Keratinocyte (primary cell): ENCODE results near the gene KDELR1. TPM values are rescaled to one million over a fixed set of nuclear protein-coding genes. Genes with fewer than 3 reads are reported as not detected.

Experiments used
- DNase-seq: peaks from one replicate; pipeline ENCODE4 v3.0.0-alpha.2; 2011; ENCODE audit warnings: low read depth, missing footprints, low spot score
- FAIRE-seq: peaks from 2 replicates; lab custom pipeline; 2011; peaks lifted over from hg19 to GRCh38; lab: Jason Lieb, UNC
- H2AFZ ChIP-seq: 2 replicates; pipeline ENCODE4 v1.6.0; 2012; ENCODE audit warnings: low read length, control low read depth, inconsistent platforms; ENCODE audit not compliant: control insufficient read depth
- H3K27ac ChIP-seq: 2 replicates; pipeline ENCODE4 v1.5.1; 2011; ENCODE audit warnings: low read length; ENCODE audit not compliant: control insufficient read depth, insufficient read depth
- H3K27me3 ChIP-seq: 3 replicates; pipeline ENCODE4 v1.6.0; 2011; ENCODE audit warnings: low read length; ENCODE audit not compliant: control insufficient read depth, insufficient read depth; ENCODE audit errors: extremely low read depth
- H3K36me3 ChIP-seq, 2 experiments: 2 replicates in 1 of 2; 3 replicates in 1 of 2; pipeline ENCODE4 v1.5.1; 2011; ENCODE audit warnings: low read length in 2 of 2, mild to moderate bottlenecking in 1 of 2; ENCODE audit not compliant: control insufficient read depth in 2 of 2, insufficient read depth in 2 of 2; ENCODE audit errors: extremely low read depth in 1 of 2
- H3K4me1 ChIP-seq: 3 replicates; pipeline ENCODE4 v1.5.1; 2011; ENCODE audit warnings: low read length; ENCODE audit not compliant: control insufficient read depth, insufficient read depth; ENCODE audit errors: extremely low read depth
- H3K4me2 ChIP-seq: 3 replicates; pipeline ENCODE4 v1.6.0; 2011; ENCODE audit warnings: low read depth, low read length; ENCODE audit not compliant: control insufficient read depth, insufficient read depth; ENCODE audit errors: extremely low read depth
- H3K4me3 ChIP-seq, 3 experiments: fragments of 200-600 bp in 1 of 3; sonication (generic) in 1 of 3; 2 replicates in 2 of 3; 3 replicates in 1 of 3; pipeline ENCODE4 v1.5.1; 2011 to 2016; ENCODE audit warnings: low read length in 3 of 3, mild to moderate bottlenecking in 3 of 3, control low read depth in 2 of 3, inconsistent platforms in 1 of 3, low read depth in 1 of 3, mixed read lengths in 1 of 3, mixed run types in 1 of 3, moderate library complexity in 1 of 3; ENCODE audit not compliant: control insufficient read depth in 2 of 3, insufficient read depth in 2 of 3; ENCODE audit errors: extremely low read depth in 1 of 3
- H3K79me2 ChIP-seq: 2 replicates; pipeline ENCODE4 v1.6.0; 2012; ENCODE audit warnings: low read length; ENCODE audit not compliant: control insufficient read depth, insufficient read depth
- H3K9ac ChIP-seq: 3 replicates; pipeline ENCODE4 v1.6.0; 2011; ENCODE audit warnings: low read length; ENCODE audit not compliant: control insufficient read depth, insufficient read depth; ENCODE audit errors: extremely low read depth
- H3K9me1 ChIP-seq: 3 replicates; pipeline ENCODE4 v1.6.0; 2011; ENCODE audit warnings: low read length; ENCODE audit not compliant: control insufficient read depth, insufficient read depth; ENCODE audit errors: extremely low read depth
- H3K9me3 ChIP-seq: 2 replicates; pipeline ENCODE4 v1.5.1; 2012; ENCODE audit warnings: low read depth, low read length; ENCODE audit not compliant: control insufficient read depth
- H4K20me1 ChIP-seq: 3 replicates; pipeline ENCODE4 v1.6.0; 2011; ENCODE audit warnings: low read length; ENCODE audit not compliant: control insufficient read depth, insufficient read depth; ENCODE audit errors: extremely low read depth
- CTCF ChIP-seq, 3 experiments: IDR thresholded peaks in 1 of 3; conservative IDR thresholded peaks in 1 of 3; optimal IDR thresholded peaks in 1 of 3; 2 replicates in 2 of 3; 3 replicates in 1 of 3; pipeline versions ENCODE3 to v1.5.1; 2011; ENCODE audit warnings: low read length in 3 of 3, mild to moderate bottlenecking in 3 of 3, moderate library complexity in 2 of 3, control low read depth in 1 of 3, inconsistent platforms in 1 of 3; ENCODE audit not compliant: insufficient read depth in 2 of 3; ENCODE audit errors: extremely low read depth in 1 of 3
- EZH2 ChIP-seq: IDR thresholded peaks from one replicate; pipeline ENCODE4 v1.6.1; 2012; ENCODE audit warnings: inconsistent platforms, mild to moderate bottlenecking, low read length, moderate library complexity
- dilution Hi-C: fragments of 300-500 bp; cut with MboI; formaldehyde crosslinking; loops from one replicate; pipeline ENCODE4 v1.7.0; 2020; ENCODE audit warnings: low sequenced_read_pairs; ENCODE audit not compliant: extremely low pct_ligation_motif_present
- polyA plus RNA-seq, 5 experiments: library from polyadenylated mRNA; depleted of rRNA in 3 of 5; stranded (reverse) in 3 of 5; stranded (forward) in 1 of 5; unstranded in 1 of 5; fragments of >200 nt; gene quantifications; 1 replicate in 1 of 5; 2 replicates in 3 of 5; 3 replicates in 1 of 5; pipeline versions ENCODE4 v1.2.1 to v1.2.3, GENCODE V29; 2011 to 2012; ENCODE audit warnings: missing spikeins in 2 of 5, low read depth in 1 of 5, low replicate concordance in 1 of 5

The KDELR1 gene
- polyA plus RNA-seq, 1 donor (not counting 4 experiments of a cell fraction or from before 2014, with no cell fraction given) = 105 TPM

- DNase-seq = no peak
- H3K36me3 ChIP-seq = no peaks in the 10 kb centered on the region
Observed at GRCh38 chr19:48433337-48433736, 42.0 kb upstream of the KDELR1 start.

GRCh38 chr19:48428670-48429069, 37.3 kb upstream of the KDELR1 start:
- no peaks in the 10 kb centered on the region for H3K9me3 ChIP-seq
- H3K4me3 ChIP-seq = no peak overlapping the region
- H3K36me3 ChIP-seq = no peaks in the 10 kb centered on the region
- dilution Hi-C loops = no loop called here
- no peaks in the 10 kb centered on the region for H3K79me2 ChIP-seq
- no peaks in the 10 kb centered on the region for H3K9me1 ChIP-seq
- H3K27me3 ChIP-seq = no peaks in the 10 kb centered on the region
- FAIRE-seq = no peak
- H3K4me1 ChIP-seq = peaks cover 7% of the 10 kb centered on the region
- H3K27ac ChIP-seq = no peak overlapping the region
- TF ChIP-seq EZH2 (no peak), CTCF (optimal IDR thresholded peaks at IDR 0.05 in 1 of 3, IDR thresholded peaks at IDR 0.05 in 1 of 3, conservative IDR thresholded peaks at IDR 0.05 in 1 of 3; ENCODE audit: extremely low read depth in 1 of 3, insufficient read depth in 2 of 3, low read length in 3 of 3) (no peak)
- H2AFZ ChIP-seq = no peak overlapping the region
- H4K20me1 ChIP-seq = no peaks in the 10 kb centered on the region
- no peak overlapping the region for H3K4me2 ChIP-seq
- DNase-seq = no peak
- H3K9ac ChIP-seq = no peak overlapping the region

More at GRCh38 chr19:48433337-48433736, 42.0 kb upstream of the KDELR1 start:
- Histone ChIP-seq H3K4me2 (no peak overlapping the region), H3K9me3 (no peaks in the 10 kb centered on the region), H4K20me1 (no peaks in the 10 kb centered on the region), H3K4me3 (no peak overlapping the region), H3K27me3 (no peaks in the 10 kb centered on the region), H2AFZ (no peak overlapping the region), H3K9me1 (no peaks in the 10 kb centered on the region), H3K9ac (no peak overlapping the region), H3K27ac (no peak overlapping the region), H3K4me1 (no peaks in the 10 kb centered on the region), H3K79me2 (no peaks in the 10 kb centered on the region)
- dilution Hi-C loops = no loop called here
- no peak for TF ChIP-seq CTCF (optimal IDR thresholded peaks at IDR 0.05 in 1 of 3, IDR thresholded peaks at IDR 0.05 in 1 of 3, conservative IDR thresholded peaks at IDR 0.05 in 1 of 3; ENCODE audit: extremely low read depth in 1 of 3, insufficient read depth in 2 of 3, low read length in 3 of 3)
- no peak for TF ChIP-seq EZH2
- FAIRE-seq = no peak
